GM19328 (cell line): ENCODE measurements around the gene PCDHA9.
"Not testable (repeated sequence)": the region's sequence is repeated elsewhere in the genome, so short reads cannot be mapped to it uniquely, and the experiment has no call there.

Experiments used
- ATAC-seq: cut with Tn5 transposase; IDR thresholded peaks from one replicate; pipeline ENCODE4 v1.9.1; 2021; ENCODE audit warnings: mild to moderate bottlenecking, moderate library complexity; ENCODE audit not compliant: unreplicated experiment

The PCDHA9 gene

DNA sequence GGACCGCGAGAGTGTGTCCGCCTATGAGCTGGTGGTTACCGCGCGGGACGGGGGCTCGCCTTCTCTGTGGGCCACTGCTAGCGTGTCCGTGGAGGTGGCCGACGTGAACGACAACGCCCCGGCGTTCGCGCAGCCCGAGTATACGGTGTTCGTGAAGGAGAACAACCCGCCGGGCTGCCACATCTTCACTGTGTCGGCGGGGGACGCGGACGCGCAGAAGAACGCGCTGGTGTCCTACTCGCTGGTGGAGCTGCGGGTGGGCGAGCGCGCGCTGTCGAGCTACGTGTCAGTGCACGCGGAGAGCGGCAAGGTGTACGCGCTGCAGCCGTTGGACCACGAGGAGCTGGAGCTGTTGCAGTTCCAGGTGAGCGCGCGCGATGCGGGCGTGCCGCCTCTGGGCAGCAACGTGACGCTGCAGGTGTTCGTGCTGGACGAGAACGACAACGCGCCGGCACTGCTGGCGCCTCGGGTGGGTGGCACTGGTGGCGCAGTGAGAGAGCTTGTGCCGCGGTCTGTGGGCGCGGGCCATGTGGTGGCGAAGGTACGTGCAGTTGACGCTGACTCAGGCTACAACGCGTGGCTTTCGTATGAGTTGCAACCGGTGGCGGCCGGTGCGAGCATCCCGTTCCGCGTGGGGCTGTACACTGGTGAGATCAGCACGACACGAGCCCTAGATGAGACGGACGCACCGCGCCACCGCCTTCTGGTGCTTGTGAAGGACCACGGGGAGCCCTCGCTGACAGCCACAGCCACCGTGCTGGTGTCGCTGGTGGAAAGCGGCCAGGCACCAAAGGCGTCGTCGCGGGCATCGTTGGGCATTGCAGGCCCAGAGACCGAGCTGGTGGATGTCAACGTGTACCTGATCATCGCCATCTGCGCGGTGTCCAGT lies 12.3 kb upstream of the PCDHA9 start:
- no peak for ATAC-seq

DNA sequence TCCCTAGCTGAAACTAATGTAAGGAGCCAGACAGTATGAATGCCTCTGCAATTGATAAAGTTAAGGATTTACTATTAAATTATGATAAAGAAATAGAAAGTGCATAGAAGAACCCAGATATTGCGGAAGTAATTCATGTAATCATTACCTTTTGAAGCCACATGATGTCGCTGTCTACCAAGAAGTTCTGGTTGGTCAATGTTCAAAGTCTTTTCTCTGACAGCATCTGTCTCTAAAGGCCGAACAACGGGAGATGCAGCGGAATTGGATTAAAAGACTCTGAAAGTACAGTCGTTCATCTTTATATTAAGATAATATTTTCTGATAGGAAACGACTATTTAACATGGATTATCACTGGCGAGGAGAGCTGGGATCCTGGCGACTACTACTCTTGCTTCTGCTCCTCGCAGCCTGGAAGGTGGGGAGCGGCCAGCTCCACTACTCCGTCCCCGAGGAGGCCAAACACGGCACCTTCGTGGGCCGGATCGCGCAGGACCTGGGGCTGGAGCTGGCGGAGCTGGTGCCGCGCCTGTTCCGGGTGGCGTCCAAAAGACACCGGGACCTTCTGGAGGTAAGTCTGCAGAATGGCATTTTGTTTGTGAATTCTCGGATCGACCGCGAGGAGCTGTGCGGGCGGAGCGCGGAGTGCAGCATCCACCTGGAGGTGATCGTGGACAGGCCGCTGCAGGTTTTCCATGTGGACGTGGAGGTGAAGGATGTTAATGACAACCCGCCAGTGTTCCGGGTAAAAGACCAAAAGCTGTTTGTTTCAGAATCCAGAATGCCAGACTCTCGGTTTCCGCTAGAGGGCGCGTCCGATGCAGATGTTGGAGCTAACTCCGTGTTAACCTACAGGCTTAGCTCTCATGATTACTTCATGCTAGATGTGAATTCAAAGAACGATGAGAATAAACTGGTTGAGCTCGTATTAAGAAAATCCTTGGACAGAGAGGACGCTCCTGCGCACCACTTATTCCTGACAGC lies 6.9 kb upstream of the PCDHA9 start, which contains the start of gene PCDHA8:
TSS of gene PCDHA8 (plus strand) at position 210 of the 985 bp plus-strand sequence. CDS start at position 345, 135 bp downstream.
- no peak for ATAC-seq

DNA sequence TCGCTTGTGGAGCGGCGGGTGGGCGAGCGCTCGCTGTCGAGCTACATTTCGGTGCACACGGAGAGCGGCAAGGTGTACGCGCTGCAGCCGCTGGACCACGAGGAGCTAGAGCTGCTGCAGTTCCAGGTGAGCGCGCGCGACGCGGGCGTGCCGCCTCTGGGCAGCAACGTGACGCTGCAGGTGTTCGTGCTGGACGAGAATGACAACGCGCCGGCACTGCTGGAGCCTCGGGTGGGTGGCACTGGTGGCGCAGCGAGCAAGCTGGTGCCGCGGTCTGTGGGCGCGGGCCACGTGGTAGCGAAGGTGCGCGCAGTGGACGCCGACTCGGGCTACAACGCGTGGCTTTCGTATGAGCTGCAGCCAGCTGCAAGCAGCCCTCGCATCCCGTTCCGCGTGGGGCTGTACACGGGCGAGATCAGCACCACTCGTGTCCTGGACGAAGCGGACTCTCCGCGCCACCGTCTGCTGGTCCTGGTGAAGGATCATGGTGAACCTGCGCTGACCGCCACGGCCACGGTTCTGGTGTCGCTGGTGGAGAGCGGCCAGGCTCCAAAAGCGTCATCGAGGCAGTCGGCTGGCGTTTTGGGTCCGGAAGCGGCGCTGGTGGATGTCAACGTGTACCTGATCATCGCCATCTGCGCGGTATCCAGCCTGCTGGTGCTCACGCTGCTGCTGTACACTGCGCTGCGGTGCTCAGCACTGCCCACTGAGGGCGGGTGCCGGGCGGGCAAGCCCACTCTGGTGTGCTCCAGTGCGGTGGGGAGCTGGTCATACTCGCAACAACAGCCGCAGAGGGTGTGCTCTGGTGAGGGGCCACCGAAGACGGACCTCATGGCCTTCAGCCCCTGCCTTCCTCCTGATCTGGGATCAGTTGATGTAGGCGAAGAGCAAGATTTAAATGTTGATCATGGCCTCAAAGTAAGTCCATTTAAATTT lies 5.1 kb upstream of the PCDHA9 start:
- no peak for ATAC-seq

DNA sequence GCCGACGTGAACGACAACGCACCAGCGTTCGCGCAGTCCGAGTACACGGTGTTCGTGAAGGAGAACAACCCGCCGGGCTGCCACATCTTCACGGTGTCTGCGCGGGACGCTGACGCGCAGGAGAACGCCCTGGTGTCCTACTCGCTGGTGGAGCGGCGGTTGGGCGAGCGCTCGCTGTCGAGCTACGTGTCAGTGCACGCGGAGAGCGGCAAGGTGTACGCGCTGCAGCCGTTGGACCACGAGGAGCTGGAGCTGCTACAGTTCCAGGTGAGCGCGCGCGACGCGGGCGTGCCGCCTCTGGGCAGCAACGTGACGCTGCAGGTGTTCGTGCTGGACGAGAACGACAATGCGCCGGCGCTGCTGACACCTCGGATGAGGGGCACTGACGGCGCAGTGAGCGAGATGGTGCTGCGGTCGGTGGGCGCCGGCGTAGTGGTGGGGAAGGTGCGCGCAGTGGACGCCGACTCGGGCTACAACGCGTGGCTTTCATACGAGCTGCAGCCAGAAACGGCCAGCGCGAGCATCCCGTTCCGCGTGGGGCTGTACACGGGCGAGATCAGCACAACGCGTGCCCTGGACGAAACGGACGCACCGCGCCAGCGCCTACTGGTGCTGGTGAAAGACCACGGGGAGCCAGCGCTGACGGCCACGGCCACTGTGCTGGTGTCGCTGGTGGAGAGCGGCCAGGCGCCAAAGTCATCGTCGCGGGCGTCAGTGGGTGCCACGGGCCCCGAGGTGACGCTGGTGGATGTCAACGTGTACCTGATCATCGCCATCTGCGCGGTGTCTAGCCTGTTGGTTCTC lies 1.9 kb downstream of the PCDHA9 start:
- not testable (repeated sequence) for ATAC-seq

DNA sequence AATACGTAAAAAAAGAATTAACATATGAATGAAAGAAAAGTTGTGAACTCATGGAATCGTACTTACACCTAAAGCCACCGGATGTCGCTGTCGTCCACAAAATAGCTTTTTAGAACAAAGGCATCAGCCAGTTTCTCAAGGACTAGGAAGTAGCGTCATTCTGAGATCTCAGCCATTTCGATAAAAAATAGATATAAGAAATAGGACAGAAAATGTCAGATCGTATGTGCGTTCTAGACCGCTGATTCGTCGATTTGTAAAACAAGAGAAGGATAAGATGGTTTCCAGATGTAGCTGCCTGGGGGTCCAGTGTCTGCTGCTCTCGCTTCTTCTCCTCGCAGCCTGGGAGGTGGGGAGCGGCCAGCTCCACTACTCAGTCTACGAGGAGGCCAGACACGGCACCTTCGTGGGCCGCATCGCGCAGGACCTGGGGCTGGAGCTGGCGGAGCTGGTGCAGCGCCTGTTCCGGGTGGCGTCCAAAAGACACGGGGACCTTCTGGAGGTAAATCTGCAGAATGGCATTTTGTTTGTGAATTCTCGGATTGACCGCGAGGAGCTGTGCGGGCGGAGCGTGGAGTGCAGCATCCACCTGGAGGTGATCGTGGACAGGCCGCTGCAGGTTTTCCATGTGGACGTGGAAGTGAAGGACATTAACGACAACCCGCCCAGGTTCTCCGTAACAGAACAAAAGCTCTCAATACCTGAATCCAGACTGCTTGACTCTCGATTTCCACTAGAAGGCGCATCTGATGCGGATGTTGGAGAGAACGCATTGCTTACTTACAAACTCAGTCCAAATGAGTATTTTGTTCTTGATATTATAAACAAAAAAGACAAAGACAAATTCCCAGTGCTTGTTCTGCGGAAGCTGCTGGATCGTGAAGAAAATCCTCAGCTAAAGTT lies 7.8 kb downstream of the PCDHA9 start, which contains the start of gene PCDHA10:
TSS of gene PCDHA10 (plus strand) at position 126 of the 903 bp plus-strand sequence. CDS start at position 278, 152 bp downstream.
- ATAC-seq = no peak

DNA sequence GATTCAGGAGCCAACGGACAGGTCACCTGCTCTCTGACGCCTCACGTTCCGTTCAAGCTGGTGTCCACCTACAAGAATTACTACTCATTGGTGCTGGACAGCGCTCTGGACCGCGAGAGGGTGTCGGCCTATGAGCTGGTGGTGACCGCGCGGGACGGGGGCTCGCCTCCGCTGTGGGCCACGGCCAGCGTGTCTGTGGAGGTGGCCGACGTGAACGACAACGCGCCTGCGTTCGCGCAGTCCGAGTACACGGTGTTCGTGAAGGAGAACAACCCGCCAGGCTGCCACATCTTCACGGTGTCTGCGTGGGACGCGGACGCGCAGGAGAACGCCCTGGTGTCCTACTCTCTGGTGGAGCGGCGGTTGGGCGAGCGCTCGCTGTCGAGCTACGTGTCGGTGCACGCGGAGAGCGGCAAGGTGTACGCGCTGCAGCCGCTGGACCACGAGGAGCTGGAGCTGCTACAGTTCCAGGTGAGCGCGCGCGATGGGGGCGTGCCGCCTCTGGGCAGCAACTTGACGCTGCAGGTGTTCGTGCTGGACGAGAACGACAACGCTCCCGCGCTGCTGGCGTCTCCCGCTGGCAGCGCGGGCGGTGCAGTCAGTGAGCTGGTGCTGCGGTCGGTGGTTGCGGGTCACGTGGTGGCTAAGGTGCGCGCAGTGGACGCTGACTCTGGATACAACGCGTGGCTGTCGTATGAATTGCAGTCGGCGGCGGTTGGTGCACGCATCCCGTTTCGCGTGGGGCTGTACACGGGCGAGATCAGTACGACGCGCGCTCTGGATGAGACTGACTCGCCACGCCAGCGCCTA lies 9.2 kb downstream of the PCDHA9 start:
- ATAC-seq = no peak

DNA sequence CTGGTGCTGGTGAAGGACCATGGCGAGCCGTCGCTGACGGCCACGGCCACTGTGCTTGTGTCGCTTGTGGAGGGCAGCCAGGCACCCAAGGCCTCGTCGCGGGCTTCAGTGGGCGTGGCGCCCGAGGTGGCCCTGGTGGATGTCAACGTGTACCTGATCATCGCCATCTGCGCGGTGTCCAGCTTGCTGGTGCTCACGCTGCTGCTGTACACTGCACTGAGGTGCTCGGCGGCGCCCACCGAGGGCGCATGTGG lies 9.7 kb downstream of the PCDHA9 start:
- no peak for ATAC-seq

DNA sequence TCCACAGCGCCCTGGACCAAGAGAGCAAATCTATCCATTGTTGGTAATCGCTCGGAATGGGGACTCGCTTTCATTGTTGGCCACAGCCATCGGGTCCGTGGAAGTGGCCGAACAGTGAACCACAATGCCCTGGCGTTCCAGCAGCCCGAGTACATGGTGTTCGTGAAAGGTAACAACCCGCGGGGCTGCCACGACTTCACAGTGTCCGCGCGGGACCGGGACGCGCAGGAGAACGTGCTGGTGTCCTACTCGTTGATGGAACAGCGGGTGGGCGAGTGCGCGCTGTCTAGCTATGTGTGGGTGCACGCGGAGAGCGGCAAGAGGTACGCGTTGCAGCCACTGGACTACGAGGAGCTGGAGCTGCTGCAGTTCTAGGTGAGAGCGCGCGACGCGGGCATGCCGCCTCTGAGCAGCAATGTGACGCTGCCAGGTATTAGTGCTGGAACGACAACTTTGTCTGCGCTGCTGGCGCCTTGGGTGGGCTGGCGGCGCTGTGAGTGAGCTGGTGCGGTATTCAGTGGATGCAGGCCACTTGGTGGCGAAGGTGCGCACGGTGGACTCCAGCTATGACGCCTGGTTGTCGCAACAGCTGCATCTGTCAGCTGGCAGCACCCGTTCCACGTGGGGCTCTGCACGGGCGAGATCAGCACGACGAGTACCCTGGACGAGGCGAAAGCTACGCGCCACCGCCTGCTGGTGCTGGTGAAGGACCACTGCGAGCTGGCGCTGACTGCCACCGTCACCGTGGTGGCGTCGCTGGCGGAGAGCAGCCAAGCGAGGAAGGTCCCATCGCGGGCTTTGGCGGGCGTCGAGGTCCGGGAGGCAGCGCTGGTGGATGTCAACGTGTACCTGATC lies 14.5 kb downstream of the PCDHA9 start:
- no peak for ATAC-seq

DNA sequence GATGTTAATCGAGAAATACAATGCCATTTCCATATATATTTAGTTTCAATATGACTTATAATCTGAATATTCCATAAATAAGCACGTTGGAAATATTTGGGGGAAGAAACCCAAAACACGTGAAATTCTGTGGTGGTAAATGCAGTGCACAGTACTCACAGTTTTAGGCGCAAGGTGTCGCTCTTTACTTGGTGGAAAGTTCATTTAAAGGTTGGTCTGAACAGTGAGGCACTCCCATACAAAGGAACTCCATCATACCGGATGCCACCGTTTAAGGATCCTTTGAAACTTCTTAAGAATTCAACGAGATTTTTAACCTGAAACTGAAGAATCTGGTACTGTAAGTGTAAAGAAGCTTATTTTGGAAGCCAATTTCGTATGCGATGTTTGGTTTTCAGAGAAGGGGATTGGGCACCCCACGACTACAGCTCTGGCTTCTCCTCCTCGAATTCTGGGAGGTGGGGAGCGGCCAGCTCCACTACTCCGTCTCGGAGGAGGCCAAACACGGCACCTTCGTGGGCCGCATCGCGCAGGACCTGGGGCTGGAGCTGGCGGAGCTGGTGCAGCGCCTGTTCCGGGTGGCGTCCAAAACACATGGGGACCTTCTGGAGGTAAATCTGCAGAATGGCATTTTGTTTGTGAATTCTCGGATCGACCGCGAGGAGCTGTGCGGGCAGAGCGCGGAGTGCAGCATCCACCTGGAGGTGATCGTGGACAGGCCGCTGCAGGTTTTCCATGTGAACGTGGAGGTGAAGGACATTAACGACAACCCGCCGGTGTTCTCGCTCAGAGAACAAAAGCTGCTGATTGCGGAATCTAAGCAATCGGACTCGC lies 20.8 kb downstream of the PCDHA9 start, which contains the start of gene PCDHA11:
TSS of gene PCDHA11 (plus strand) at position 237 of the 834 bp plus-strand sequence. CDS start at position 384, 147 bp downstream.
- ATAC-seq = no peak

DNA sequence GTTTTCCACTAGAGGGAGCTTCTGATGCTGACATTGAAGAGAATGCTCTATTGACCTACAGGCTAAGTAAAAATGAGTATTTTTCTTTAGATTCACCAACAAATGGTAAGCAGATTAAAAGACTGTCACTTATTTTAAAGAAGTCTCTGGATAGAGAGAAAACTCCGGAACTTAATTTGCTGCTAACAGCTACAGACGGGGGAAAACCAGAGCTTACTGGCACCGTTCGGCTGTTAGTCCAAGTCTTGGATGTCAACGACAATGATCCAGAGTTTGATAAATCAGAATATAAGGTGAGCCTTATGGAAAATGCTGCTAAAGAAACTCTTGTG lies 21.3 kb downstream of the PCDHA9 start:
- ATAC-seq = no peak

DNA sequence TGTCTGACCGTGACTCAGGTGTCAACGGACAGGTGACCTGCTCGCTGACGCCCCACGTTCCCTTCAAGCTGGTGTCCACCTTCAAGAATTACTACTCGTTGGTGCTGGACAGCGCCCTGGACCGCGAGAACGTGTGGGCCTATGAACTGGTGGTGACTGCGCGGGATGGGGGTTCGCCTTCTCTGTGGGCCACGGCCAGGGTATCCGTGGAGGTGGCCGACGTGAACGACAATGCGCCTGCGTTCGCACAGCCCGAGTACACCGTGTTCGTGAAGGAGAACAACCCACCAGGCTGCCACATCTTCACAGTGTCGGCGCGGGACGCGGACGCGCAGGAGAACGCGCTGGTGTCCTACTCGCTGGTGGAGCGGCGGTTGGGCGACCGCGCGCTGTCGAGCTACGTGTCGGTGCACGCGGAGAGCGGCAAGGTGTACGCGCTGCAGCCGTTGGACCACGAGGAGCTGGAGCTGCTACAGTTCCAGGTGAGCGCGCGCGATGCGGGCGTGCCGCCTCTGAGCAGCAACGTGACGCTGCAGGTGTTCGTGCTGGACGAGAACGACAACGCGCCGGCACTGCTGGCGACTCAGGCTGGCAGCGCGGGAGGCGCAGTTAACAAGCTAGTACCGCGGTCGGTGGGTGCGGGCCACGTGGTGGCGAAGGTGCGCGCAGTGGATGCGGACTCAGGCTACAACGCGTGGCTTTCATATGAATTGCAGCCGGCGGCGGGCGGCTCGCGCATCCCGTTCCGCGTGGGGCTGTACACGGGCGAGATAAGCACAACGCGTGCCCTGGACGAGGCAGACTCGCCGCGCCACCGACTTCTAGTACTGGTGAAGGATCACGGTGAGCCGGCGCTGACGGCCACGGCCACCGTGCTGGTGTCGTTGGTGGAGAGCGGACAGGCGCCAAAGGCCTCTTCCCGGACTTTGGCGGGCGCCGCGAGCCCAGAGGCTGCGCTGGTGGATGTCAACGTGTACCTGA lies 22.3 kb downstream of the PCDHA9 start:
- ATAC-seq = no peak

DNA sequence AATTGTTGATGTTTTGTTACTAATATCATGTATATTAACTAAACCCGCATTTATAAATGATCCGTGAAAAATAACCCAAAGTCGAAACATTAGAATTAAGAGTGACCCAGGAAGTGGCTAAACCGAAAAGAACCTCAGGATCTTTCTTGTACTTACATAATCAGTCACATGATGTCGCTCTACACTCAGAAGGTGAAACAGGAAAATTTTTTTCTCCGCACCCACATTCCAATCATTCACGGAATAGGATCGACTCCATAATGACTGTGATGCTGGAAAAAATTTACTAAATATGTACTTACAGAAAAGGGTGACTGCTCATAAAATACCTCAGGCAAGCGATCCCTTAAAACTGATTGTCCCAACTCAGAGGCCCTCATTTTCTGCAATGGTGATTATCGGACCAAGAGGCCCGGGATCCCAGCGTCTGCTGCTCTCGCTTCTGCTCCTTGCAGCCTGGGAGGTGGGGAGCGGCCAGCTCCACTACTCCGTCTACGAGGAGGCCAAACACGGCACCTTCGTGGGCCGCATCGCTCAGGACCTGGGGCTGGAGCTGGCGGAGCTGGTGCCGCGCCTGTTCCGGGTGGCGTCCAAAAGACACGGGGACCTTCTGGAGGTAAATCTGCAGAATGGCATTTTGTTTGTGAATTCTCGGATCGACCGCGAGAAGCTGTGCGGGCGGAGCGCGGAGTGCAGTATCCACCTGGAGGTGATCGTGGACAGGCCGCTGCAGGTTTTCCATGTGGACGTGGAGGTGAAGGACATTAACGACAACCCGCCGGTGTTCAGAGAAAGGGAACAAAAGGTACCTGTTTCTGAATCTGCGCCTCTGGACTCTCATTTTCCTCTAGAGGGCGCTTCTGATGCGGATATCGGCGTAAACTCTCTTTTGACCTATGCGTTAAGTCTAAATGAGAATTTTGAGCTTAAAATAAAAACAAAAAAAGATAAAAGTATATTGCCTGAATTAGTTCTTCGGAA lies 27.2 kb downstream of the PCDHA9 start, which contains the start of gene PCDHA12:
TSS of gene PCDHA12 (plus strand) at position 224 of the 981 bp plus-strand sequence. CDS start at position 389, 165 bp downstream.
- ATAC-seq = no peak

DNA sequence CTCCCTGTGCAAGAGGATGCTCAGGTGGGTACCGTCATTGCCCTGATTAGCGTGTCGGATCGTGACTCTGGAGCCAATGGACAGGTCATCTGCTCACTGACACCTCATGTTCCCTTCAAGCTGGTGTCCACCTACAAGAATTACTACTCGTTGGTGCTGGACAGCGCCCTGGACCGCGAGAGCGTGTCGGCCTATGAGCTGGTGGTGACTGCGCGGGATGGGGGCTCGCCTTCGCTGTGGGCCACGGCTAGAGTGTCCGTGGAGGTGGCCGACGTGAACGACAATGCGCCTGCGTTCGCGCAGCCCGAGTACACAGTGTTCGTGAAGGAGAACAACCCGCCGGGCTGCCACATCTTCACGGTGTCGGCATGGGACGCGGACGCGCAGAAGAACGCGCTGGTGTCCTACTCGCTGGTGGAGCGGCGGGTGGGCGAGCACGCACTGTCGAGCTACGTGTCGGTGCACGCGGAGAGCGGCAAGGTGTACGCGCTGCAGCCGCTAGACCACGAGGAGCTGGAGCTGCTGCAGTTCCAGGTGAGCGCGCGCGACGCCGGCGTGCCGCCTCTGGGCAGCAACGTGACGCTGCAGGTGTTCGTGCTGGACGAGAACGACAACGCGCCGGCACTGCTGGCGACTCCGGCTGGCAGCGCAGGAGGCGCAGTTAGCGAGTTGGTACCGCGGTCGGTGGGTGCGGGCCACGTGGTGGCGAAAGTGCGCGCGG lies 28.5 kb downstream of the PCDHA9 start:
- not testable (repeated sequence) for ATAC-seq
